AG08396 (cell line): ENCODE data around the gene PCYOX1L.

ENCODE experiments used
- DNase-seq: peaks from one replicate; pipeline ENCODE4 v3.0.0; 2012; ENCODE audit warnings: low spot score, mixed read lengths

Gene PCYOX1L

DNA sequence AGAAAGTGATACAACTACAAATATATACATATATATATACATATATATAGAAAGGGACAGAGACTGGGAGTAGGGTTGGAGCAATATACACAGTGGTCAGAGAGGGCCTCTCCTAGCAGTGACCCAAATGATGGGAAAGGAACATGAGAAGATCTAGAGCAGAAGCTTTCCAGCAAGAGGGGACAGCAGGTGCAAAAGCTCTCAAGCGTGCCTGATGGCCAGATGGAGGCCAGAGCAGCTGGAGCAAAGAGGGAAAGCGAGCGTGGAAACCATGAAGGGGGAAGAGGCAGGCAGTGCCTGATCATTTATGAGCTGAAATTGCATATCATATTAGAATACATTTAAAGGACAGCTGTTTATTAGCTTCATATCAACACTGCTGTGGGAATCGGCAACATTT is 20.1 kb upstream of the PCYOX1L start:
- no peak for DNase-seq

DNA sequence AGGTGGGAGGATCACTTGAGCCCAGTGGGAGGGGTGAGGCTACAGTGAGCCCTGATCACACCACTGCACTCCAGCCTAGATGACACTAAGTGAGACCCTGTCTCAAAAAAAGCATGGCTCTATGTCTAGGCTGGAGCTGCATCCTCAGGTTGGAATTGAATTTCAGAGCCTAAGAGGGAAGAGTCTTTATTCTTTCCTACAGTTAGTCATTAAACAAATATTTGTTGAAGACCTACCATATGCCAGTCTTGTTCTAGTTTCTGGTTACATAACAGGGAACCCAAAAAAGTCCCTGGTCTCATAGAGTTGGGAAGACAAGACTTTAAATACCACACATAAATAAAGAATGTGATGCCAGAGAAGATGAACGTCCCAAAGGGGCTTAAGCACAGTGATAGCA is 19.5 kb upstream of the PCYOX1L start:
- DNase-seq = no peak

DNA sequence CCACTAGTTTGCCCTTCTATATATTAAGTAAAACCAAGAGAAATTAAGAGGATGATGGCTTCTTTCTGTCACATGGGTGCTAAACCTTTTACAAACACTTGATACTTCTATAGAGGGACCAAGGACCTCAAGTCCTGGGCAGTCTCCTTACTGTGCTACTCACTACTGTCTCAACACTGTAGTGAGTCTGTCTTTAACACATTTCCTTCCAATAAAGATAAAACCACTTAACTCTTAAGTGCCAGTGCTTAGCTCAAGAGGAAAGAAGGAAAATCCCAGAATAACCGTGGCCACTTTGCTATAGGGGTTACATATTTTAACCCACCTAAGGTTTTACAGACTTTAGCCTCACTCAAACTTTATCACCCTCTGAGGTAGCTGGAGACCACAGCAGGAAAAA is 16.9 kb upstream of the PCYOX1L start:
- DNase-seq = no peak

DNA sequence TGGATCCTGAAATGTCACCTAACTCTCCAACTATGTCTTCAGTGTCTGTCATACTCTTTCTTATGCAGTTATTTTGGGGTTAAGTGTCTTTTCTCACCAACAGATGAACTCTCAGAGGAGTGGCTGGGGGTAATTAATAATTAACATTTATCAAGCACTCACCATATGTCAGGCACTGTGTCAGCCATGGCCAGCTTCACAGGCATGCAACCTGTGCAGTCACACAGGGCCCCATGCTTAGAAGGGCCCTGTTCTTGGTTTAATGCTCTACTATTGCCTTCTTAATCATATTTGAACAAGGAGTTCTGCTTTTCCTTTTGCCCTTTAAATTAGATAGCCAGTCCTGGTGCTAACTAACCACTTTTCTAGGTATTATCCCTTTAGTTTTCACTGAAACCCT is 16.0 kb upstream of the PCYOX1L start:
- no peak for DNase-seq

DNA sequence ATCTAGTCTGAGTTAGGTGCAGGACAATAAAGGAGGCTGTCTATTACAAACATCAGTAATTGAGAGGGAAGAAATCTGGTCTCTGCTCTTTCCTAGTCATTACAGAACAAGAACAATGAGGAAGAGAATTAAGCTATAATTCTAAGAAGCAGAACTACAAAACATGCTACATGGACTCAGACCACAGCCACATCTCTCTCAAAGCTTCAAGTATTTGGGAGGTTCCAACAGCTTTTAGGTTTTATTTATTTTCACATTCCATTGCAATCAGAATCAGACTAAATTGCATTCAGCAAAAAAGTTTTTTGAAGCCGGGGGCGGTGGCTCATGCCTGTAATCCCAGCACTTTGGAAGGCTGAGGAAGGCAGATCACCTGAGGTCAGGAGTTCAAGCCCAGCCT is 13.7 kb upstream of the PCYOX1L start:
- no peak for DNase-seq

DNA sequence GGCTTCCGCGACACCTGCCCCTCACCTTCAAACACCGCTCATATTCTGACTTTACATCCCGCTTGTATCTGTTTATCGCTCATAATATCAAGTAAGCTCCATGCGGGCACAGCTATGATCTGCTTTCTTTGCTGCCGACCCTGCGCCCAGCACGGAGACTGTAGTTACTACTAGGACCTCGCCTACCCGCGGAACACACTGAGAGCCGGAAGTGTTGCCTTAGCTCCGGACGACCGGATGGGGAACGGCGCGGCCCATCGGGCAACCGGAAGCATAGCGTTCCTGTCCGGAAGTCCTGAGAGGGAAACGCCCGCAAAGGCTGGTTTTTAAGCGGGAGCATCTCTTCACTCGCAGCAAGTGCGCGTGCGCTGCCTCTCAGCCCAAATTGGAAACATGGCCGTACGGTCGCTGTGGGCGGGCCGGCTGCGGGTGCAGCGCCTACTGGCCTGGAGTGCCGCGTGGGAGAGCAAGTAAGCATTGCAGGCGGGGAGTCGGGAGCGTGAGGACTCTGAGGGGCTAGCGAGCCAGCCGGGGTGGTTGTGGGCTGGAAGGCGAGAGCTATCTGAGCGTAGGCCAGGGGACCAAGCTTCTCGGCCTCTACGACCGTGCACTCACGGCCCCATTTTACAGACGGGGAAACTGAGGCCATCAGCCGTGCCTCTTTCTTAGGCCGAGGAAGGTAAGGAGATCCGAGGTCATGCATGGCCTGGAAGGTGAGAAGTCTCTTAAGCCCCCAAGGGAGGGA is 12.5 kb upstream of the PCYOX1L start, which contains the start of gene GRPEL2:
Gene GRPEL2 (plus strand): TSS at position 353 of the 745 bp plus-strand sequence. CDS start 41 bp downstream, at position 394.
- peak; percentile 97 for DNase-seq

DNA sequence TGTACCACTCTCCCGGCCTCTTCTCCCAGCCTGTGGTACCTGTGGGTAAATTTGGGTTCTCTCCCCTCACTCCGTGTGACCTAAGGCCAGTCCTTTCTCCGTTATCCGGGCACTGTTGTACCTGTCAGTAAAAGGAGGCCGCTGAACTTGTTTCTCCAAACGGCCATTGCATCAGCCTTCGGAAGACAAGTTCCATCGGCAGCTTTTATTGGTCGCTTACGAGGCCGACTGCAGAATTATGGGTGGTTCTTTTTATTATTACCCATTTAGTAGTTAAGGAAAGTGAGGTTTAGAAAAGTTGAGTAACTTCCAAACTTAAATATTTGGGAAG is 12.0 kb upstream of the PCYOX1L start:
- DNase-seq = peak; percentile 32

DNA sequence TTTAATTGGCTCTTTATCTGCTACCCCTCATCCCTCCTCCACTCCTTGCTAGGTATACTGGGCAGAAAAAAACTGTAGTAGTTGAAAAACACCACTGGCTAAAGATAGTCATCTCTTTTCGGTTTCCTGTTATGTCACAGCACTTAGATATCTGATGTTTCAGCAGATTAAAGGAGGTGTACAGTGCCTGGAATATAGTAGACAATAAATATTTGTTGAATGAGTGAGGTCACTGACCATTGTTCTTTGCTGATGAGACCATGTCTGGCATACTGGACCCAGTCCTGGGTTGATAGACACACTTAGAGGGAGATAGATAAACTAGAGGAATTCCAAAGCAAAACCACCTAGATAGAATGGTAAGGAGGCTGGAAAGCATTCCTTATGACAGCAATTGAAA is 9.3 kb upstream of the PCYOX1L start:
- no peak for DNase-seq

DNA sequence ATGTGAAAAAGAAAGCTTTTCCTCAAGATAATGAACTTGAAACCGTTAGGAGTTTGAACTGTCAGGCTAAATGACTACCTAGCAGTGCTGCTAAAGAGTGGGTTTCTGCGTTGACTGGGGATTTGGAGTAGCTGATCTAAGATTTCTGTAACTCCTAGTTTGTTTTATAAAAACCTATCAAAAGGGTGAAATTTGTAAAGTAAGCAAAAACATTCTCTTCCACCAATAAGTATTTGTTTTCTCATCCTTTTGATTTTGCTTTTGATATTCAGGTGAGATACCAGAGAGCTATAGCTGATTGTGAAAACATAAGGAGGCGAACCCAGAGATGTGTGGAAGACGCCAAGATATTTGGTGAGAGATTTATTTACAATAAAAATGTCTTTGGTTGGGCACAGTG is 8.5 kb upstream of the PCYOX1L start:
- DNase-seq = no peak

DNA sequence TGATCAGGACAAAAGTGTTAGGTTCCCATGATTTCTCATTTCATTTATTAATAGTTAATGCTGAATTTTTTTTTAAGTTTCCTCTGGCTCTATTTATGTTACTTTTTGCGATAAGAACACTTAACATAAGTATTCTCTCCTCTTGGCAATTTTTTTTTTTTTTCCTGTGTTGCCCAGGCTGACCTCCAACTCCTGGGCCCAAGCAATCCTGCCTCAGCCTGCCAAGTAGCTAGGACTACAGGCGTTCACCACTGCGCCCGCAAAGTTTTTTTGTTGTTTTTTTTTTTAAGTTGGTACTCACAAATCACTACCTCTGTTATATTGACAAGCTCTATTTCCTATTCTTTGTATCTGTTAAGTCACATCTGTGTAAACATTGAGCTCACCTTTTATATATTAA is 5.7 kb upstream of the PCYOX1L start:
- DNase-seq = no peak

DNA sequence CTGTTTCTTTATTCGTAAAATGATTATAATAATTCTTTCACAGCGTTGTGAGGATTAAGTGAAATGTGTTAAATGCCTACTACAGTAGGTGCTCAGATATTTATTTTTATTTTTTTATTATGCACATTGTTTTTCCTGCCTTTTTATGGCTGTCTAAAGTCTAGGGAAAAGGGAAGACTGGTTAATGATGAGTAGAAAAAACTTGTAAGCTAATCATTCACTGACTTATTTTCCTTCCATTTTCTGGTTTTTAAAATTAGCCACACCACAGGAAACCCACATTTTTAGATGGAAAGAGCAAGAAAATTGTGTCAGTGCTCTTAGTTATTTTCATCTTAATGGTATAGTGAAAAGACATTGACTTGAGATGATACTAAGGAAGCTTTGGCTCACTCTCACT is 3.9 kb upstream of the PCYOX1L start:
- DNase-seq = no peak

DNA sequence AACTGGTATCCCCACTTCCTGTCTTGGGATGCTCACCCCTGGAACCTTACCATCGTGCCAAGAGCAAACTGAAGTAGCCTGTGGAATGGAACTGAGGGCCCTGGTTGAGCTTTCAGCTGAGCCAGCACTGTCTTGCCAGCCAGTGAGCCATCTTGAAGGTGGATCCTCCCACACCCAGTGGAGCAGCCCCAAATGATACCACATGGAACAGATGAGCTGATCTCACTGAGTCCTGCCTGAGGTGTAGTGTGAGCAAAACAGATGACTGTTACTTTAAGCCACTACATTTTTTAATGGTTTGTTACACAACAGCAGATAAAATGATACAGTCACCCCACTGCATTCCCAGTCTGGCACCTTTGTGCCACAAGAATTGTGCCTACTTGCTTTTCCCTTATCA is 2.2 kb upstream of the PCYOX1L start:
- no peak for DNase-seq

DNA sequence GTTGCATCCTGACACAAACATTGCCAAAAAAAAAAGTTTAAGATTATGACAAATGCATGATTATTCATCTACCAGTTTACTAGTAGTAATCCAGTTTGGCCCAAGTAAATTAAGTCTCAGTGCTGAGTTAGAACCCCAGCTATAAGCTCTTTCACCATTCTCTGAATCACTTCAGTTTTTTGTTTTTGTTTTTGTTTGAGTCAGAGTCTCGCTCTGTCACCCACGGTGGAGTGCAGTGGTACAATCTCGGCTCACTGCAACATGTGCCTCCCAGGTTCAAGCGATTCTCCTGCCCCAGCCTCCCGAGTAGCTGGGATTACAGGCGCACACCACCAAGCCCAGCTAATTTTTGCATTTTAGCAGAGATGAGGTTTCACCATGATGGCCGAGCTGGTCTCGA is 1.5 kb upstream of the PCYOX1L start:
- DNase-seq = no peak

DNA sequence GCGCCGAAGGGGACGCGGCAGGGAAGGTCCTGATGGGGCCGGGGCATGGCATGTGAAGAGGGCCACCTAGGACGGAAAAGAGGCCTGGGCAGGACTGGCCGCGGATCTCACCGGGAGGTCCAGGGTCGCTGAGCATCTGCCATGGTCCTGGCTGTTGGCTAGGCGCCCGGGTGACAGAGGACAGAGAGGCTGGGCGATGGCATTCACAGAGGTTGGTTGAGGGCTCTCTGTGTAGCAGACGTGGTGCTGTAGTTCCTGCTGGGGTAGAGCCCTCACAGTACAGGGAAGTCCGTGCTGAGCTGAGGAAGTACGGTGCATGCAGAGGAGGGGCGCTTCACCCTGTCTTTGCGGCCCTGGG is 427 bp downstream of the PCYOX1L start:
- DNase-seq = no peak

DNA sequence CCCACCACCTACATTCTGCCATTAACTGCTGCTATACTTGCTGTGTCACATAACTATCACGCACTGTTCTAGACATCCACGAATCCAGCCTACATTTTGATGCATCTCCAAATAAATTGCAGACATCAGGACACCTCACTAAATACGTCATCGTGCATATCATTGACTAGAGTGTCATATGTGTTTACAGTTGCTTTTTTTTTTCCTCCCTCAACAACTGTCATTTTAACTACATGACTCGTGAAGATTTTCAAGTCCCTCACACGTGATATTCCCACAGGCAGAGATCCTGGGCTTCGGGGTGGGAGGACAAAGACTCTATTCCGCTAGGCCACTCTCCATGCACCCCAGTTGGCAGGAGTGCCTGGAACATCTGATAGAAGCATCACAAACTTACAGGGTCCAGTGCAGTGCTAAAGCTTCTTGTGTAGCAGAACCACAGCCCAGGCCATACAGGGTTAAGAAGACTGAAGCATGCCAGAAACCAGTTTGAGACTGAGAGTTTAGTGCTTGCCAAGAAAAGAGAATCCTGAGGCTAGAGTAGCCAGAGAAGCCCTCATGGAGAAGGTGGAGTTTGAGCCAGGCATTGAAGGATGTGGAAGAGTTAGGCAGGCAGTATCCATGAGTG is 1.1 kb downstream of the PCYOX1L start:
- DNase-seq = no peak

DNA sequence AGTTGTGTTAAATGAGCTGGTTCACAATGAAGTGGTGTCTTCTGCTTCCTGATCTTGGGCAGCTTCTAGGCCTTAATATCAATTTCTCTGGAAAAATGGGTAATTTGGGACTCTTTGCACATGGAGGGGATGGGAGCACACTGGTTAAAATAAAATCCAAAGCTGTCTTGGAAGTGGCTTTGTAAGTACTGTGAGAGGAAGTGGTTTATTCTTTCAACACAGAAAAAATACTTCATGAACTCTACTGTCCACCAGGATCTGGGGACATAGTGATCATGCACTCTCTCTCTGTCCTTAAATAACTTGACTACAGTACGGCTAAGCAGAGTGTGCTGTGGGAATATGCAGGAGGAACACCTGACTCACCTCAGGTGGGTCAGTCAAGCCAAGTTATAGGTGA is 2.4 kb downstream of the PCYOX1L start:
- no peak for DNase-seq

DNA sequence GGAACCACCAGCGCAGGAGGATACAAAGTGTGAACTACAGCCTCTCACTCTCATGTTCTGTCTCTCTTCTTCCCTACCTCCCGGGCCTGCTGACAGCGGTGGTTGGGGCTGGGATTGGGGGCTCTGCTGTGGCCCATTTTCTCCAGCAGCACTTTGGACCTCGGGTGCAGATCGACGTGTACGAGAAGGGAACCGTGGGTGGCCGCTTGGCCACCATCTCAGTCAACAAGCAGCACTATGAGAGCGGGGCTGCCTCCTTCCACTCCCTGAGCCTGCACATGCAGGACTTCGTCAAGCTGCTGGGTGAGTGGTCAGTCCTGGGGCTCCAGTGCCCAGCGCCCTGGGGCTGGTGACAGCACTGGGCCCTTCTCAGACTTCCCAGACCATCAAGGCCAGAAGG is 4.7 kb downstream of the PCYOX1L start:
- DNase-seq = no peak

DNA sequence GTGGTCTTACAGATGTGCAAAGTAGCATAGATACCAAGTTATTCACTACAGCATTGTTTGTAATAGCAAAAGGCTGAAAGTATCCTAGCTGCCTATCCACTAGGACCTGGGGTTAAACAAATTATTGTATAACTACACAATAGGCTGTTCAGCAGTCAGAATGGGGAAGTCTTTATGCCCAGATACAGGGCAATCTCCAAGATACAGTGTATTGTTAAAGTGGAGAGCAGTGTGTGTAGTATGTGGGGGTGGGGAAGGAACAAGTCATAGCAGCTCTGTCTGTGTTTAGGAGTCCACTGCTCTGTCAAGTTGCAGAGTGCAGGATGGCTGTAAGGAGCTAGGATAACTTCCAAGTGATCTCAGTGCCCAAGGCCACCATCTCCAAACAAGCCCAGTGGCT is 5.5 kb downstream of the PCYOX1L start:
- DNase-seq = no peak

DNA sequence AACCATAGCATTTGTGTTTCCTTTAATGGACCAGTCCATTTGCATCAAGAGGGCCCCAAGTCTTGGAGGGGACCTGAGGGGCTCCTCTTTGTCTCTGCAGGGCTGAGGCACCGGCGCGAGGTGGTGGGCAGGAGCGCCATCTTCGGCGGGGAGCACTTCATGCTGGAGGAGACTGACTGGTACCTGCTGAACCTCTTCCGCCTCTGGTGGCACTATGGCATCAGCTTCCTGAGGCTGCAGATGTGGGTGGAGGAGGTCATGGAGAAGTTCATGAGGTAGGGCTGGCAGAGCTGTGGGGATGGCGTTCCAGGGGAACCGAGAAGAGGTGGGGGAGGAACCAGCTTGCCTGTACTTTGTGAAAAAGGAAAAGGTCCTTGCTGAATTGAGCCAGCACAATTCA is 6.1 kb downstream of the PCYOX1L start:
- no peak for DNase-seq

DNA sequence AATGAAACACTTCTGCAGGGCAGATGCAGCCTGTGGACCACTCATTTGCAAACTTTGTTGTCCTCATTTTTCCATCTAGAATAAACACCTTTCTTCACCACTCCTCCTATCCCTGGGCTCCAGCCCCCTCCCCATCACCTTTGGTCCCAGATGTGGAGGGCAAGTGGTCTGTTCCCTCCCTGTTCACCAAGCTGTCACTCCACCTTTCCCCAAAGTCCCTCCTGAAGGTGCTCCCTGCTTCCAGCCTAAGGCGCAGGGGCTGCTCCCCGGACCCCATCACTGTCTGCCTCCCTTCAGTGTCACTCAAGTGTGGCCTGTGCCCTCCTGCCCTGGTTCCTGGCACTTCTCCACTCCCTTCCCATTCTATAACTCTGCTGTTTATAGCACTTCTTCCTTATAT is 6.9 kb downstream of the PCYOX1L start:
- DNase-seq = no peak

DNA sequence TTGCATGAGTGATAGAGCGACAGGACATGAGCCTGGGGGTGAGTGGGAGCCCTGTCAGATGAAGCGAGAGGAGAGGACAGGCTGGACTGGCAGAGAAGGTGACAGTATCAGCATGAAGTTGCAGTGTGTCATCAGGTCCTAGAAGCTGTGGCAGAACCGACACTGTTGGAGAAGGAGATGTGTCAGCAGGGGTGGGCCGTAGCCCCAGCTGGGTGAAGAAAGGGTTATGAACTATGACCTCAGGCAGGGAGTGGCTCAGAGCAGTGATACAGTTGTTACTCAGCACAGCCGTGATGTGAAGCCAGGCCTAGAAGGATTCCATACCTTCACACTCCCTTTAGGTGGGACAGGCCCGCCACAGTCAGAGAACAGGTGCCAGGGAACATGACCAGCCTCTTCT is 7.6 kb downstream of the PCYOX1L start:
- no peak for DNase-seq

DNA sequence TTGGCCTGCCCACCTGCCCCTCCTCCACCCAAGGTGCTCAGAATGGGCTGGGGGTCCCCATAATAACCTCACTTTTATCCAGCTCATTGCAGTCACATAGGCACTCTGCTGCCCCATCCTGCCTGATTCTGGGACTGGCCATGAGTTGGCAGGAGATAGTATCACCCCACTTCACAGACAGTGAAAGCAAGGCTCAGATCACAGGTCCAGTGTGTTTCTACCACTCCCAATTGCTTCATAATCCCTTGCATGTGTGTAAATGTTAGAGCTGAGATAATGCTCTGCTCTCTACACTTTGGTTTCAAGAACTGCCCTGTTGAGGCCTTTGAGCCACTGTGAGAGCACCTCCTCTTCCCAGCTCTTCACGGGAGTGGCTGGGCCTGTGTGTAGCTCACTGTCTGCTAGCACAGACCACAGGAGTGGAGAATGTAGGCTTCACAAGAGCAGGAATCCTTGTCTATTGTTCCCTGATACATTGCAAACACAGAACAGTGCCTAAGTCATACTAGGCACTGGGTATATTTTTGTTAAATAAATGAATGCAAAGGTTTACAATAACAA is 8.4 kb downstream of the PCYOX1L start:
- DNase-seq = no peak

DNA sequence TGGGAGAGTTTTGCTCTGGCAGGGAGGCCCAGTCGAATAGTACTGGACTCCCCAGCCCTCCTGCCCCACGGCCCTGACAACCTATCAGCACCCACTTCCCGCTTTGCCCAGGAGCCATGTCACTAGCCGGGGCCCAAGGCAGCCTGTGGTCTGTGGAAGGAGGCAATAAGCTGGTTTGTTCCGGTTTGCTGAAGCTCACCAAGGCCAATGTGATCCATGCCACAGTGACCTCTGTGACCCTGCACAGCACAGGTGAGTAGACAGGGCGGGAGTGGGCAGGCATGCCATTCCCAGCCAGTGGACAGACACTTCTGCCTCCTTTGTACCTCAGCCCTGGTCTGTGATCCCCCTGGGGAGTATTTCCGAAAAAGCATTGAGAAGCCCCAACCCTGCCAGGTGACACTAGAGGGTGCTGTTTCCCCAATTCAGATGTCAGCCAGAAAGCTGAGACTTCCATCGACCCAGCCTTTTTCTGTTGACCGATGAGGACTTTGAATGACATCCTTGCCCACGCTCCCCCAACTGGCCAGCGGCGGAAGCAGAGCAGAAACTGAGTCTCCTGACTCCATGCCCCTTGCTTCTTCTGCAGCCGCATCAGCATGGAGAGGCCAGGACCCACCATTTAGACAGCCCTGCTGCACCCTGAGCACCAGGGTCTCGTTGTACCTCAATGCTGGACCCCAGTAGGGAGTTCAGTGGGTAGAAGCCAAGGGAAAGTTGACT is 9.6 kb downstream of the PCYOX1L start:
- peak; percentile 85 for DNase-seq
